Measurements from ENCODE around the gene TMEM267.

DNA sequence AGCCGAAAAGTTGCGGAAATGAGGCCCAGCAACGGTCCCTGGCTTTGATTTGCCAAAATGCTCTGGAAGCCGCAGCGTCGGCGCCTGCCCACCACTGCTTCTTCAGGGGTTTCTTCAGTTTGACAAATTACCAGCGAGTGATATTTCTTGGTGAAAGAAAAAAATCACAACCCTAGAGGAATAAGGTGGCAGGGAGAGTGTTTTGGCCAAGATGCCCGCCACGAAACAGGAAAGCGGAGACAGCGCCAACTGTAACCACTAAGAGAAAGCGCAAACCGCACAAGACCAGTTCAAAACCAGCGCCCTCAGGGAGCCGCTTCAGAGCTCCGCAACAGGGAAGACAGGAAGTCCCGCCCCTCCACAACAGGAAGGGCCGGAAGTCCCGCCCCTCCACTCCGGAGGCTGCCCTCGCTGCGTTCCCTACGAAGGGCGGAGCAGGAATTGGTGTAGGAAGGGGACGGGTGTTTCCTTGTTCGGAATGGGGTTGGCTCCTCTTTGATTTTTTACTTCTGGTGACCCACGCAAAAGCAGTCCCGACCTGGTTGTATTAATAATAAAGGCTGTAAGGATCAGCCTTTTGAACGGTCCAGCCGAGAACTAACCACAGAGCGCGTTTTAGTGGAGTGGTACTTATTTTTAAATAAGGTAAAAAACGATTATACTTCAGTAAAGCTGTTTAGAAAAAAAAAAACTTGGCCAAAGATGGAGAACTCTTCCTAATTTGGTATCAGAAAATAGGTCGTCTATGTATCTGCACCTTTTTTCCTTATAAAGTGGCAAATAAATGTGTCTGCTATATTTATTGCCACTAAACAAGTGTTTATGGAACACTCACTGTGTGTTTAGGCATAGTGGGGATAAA lies 31.4 kb upstream of the TMEM267 start, which contains the start of gene C5orf34:
- TF ChIP-seq POLR2A (IDR thresholded peaks at IDR 0.05; ENCODE audit: control extremely low read depth in 1 of 2, low read depth in 2 of 2, low read length in 2 of 2) (peak; percentile 89 to 90), CHD2 (IDR thresholded peaks at IDR 0.05; ENCODE audit: low read length) (no peak), POLR2AphosphoS5 (IDR thresholded peaks at IDR 0.05; ENCODE audit: low read depth, low read length) (peak; percentile 88)
- TF ChIP-seq, protein P1, sequence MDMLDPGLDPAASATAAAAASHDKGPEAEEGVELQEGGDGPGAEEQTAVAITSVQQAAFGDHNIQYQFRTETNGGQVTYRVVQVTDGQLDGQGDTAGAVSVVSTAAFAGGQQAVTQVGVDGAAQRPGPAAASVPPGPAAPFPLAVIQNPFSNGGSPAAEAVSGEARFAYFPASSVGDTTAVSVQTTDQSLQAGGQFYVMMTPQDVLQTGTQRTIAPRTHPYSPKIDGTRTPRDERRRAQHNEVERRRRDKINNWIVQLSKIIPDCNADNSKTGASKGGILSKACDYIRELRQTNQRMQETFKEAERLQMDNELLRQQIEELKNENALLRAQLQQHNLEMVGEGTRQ (IDR thresholded peaks at IDR 0.05; ENCODE audit: low read length) = no peak
- TF ChIP-seq, protein P2, sequence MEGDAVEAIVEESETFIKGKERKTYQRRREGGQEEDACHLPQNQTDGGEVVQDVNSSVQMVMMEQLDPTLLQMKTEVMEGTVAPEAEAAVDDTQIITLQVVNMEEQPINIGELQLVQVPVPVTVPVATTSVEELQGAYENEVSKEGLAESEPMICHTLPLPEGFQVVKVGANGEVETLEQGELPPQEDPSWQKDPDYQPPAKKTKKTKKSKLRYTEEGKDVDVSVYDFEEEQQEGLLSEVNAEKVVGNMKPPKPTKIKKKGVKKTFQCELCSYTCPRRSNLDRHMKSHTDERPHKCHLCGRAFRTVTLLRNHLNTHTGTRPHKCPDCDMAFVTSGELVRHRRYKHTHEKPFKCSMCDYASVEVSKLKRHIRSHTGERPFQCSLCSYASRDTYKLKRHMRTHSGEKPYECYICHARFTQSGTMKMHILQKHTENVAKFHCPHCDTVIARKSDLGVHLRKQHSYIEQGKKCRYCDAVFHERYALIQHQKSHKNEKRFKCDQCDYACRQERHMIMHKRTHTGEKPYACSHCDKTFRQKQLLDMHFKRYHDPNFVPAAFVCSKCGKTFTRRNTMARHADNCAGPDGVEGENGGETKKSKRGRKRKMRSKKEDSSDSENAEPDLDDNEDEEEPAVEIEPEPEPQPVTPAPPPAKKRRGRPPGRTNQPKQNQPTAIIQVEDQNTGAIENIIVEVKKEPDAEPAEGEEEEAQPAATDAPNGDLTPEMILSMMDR (IDR thresholded peaks at IDR 0.05; ENCODE audit: control extremely low read depth in 1 of 3, insufficient read depth in 1 of 3, low read depth in 1 of 3, low read length in 3 of 3) = no peak

All from H1 (cell line).